ENCODE results near the gene NOP16.
"Not testable (repeated sequence)": the region's sequence is repeated elsewhere in the genome, so short reads cannot be mapped to it uniquely, and the experiment has no call there.

Gene NOP16

DNA sequence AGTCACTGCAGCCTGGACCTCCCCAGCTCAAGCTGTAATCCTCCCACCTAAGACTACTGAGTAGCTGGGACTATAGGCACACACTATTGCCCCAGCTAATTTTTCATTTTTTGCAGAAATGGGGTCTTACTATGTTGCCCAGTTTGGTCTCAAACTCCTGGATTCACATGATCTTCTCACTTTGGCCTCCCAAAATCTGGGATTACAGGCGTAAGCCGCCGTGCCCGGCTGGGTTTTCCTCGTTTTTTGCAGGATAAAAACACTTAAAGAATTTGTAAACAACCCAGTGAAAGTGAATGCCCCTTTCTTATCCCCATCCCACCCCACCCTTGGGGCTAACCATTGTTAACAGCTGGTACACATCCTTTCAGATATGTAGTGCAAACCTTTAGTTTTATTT lies 20.2 kb upstream of the NOP16 start:
- no peak for DNase-seq

- DNase-seq, result not testable (repeated sequence)
Measured at GRCh38 chr5:176408252-176408573, 19.8 kb upstream of the NOP16 start.

DNA sequence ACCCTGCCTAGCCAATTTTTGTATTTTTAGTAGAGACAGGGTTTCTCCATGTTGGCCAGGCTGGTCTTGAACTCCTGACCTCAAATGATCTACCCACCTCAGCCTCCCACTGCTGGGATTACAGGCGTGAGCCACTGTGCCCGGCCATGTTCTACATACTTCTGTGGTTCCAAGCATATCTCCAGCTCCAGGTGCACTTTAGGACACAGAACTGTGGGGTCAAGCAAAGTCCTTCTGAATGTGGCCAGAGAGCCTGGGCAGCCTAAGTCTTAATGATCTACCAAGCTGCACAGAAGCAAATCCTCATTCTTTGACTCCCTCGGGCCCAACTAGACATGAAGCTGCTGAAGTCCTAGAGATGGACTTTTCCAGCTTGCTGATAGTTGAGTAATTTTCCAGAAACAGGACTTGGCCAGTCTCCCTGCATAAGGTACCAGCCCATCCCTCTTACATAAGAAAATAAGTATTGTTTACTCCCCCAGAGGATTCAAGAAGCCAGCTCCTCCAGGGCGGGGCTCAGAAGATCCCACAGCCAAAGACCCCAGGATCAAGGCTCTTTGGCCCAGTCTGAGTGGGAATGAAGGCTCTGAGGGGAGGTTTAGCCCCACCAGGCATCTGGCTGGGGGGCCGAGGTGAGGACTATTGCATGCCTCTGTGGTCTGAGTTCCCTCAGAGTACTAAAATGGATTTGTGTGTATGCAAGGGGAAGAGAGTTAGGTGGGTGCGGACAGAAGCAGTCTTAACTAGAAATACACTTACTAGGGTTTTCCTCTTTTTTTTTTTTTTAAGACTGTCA lies 19.3 kb upstream of the NOP16 start:
- no peak for DNase-seq

GRCh38 chr5:176406436-176407052 lies 18.1 kb upstream of the NOP16 start:
- DNase-seq, result no peak

DNA sequence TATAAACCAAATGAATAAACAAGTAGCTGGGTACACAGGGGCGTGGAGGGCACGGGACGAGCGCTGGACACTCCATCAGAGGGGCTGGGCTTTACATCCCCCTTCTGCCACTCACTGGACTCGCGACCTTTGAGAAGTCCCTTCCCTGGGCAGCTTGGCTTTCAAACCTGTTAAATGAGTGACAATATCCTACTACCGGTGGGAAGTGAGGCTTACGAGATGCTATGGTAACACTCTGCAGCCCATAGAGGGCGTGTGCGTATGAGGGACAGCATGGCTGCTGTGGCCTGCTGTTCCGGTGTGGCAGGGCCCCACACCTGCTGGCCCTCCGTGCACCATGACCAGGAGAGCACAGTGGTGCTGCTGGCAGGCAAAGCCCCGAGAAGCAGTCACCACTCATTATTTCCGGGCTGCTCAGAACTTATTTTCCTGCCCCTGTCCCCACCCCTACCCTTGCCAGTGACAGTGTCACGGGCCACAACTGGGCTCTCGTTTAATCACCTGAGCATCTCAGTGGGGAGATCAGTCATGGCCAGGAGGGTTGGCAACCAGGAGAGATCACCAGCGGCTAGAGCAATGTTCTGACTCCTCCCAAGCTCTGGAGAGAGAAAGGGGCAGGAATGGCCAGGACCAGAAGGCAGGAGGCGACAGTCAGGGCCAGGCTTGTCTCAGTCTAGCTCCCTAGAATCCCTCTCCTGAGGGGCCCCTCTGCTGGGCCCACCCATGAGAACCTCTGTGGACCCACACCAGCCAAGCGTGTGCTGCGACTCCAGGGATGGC lies 17.4 kb upstream of the NOP16 start:
- DNase-seq, result no peak

DNA sequence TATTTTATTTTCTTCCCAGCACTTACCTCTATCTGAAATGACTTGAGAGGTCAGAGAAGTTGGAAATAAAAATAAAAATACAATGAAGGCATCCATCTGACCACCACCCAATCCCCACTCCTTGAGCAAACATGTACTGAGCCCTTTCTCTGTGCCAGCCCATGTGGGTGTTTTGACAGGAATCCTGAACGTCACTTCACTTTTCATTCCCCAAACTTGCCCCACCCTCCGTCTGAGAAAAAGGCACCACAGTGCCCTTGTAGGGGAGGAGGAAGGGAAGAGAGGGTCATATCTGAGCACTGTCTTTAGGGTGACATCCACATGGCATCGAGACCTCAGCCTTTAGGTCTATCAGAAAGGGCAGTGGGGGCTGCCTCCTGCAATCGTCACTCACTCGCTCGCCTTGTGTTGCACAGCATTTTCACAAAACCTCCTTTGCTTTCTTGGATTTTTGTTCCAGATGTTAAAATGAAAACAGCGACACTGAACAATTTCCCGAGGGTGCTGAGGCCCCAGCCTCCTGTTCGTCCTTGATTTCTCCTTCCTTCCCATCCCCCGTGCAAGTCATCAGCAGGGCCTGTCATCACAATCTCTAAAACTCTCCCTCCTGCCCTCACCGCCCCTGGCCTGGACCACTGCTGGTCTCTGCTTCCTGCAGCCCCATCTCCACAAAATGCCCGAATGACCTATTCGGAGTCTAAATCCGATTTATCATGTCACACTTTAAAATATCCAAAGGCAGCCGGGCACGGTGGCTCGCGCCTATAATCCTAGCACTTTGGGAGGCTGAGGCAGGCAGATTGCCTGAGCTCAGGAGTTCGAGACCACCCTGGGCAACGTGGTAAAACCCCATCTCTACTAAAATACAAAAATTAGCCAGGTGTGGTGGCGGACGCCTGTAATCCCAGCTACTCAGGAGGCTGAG lies 13.1 kb upstream of the NOP16 start:
- DNase-seq, result no peak

GRCh38 chr5:176400382-176401156 lies 12.2 kb upstream of the NOP16 start:
- no peak for DNase-seq

GRCh38 chr5:176397736-176398420 lies 9.5 kb upstream of the NOP16 start:
- DNase-seq, result no peak

DNA sequence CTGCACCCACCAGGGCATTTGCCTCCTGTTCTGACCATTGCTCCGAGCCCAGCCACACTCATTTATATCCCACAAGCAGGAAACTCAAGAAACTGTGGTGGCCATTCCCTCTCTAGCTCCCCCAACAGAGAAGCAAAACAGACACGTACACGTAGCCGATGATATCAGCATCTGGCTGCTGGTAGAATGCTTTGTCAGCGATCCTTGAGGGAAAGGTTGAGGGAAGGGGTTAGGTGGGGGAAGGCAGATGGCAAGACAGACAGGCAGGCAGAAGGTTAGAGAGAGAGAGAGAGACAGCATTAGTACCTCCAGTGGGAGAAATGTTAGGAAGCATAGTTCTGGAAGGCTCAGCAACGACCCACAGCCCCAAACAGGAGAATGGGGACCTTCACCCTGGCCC lies 7.9 kb upstream of the NOP16 start:
- DNase-seq, result no peak

- no peak for DNase-seq
Measured at GRCh38 chr5:176394881-176395675, 6.7 kb upstream of the NOP16 start.

- DNase-seq, result no peak
Measured at GRCh38 chr5:176394096-176394495, 5.7 kb upstream of the NOP16 start.

DNA sequence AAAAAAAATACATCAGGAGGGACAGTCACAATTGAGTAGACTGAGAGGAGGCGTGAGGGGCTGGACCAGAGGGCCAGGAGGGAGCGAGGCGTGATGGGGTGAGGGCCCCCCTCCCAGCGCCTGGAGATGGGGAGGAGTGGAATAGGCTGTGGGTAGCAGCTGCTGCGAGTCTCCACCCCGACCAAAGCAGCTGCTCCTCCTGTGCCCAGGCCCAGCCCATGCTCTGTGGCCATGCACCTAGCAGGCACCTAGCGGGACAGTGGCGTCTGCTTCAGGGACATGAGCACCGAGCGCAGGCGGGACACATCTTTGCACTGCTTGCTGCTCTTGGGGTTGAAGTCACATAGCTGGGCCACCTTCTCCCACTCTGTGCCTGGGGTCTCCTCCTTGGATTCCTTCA lies 4.1 kb upstream of the NOP16 start:
- DNase-seq, result no peak

- no peak for DNase-seq
Measured at GRCh38 chr5:176391999-176392398, 3.6 kb upstream of the NOP16 start.

DNA sequence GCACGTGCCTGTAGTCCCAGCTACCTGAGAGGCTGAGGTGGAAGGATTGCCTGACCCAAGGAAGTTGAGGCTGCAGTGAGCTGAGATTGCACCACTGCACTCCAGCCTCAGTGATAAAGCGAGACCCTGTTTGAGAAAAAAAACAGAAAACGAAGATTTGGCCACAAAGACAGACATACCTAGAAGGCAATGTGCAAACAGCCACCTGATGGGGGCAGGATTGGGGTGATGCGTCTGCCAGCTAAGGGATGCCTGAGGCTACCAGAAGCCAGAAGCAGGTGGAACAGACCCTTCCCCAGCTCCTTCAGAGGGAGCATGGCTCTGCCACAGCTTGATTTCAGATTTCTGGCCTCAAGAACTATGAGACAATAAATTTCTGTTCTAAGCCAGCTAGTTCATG lies 3.1 kb upstream of the NOP16 start:
- no peak for DNase-seq

DNA sequence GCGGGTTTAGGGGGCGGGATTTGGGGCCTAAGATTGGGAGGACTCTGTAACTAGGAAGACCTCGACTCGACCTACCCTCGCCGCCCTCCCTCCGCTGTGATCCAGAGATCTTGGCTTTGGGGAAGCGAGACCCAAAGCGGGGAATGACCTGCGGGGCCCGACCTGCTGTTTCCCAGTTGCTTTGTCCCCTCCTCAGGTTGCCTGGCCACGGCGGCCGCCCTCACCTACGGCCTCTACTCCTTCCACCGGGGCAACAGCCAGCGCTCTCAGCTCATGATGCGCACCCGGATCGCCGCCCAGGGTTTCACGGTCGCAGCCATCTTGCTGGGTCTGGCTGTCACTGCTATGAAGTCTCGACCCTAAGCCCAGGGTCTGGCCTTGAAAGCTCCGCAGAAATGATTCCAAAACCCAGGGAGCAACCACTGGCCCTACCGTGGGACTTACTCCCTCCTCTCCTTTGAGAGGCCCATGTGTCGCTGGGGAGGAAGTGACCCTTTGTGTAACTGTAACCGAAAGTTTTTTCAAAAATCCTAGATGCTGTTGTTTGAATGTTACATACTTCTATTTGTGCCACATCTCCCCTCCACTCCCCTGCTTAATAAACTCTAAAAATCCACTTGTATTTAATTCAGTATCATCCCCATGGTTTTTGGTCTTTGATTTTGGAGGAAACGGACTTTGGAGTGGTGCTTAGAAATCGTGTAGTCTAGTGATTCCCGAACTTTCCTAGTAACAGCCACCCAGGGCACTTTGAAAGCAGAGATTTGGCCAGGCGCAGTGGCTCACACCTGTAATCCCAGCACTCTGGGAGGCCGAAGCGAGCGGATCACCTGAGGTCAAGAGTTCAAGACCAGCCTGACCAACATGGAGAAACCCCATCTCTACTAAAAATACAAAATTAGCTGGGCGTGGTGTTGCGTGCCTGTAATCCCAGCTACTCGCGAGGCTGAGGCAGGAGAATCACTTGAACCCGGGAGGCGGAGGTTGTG lies 1.0 kb upstream of the NOP16 start:
- no peak for DNase-seq

- DNase-seq, result no peak
Measured at GRCh38 chr5:176388003-176388443, 375 bp downstream of the NOP16 start.

DNA sequence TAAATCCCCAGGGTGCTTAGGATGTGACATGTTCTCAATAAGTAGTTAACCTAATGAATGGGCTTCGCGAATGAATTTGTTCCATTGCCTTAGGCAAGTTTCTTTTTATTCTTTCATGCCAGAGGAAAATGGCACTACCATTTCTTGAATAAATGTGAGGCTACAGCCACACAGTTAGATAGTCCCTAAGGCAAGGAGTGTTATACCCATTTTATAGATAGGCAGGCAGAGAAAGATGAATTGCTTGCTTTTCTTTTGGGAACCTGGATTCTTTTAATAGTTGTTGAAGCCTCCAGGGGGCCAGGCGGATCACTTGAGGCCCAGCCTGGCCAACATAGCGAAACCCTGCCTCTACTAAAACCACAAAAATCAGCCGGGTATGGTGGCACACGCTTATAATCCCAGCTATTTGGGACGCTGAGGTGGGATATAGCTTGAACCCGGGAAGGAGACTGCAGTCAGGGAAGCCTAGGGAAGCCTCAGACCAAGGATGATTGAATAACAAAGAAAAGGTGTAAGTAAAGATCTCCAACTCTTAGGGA lies 943 bp downstream of the NOP16 start:
- no peak for DNase-seq

DNA sequence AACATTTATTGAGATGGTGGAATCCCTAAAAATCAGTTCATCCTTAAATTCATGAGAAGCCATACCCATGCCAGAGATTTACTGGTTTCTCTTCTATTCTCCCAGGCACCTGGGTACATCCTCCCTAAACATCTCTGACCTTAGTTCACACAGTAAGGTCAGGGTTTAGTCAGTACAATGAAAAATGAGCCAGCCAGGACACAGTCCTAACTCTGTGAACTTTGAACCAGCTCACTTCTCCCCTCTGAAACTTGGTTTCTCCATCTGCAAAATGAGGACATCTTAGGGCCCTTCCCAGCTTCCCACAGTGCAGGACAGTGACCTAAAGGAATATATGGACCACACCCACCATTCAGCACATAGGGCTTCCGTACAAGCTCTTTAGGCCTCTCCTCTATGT lies 1.9 kb downstream of the NOP16 start:
- no peak for DNase-seq

DNA sequence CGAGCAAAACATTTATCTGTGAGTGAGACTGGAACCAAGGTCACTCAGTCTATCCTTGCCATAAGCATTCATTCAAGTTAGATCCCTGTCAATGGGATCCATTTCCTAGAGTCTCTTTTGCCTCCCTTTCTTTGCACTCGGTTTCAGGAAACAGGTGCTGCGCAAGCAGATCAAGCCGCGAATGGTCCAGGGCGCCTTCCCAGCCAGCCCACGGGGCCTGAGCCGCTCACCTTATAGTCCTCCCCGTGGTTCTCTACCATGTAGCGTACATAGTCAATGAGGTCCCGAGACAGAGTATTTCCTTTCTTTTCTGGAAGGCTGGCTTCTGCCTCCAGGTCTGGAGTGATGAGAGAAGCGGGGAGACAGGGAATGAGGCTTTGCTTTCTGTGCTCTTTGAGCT lies 3.4 kb downstream of the NOP16 start:
- no peak for DNase-seq
